ENCODE measurements around the gene EMILIN3.

DNA sequence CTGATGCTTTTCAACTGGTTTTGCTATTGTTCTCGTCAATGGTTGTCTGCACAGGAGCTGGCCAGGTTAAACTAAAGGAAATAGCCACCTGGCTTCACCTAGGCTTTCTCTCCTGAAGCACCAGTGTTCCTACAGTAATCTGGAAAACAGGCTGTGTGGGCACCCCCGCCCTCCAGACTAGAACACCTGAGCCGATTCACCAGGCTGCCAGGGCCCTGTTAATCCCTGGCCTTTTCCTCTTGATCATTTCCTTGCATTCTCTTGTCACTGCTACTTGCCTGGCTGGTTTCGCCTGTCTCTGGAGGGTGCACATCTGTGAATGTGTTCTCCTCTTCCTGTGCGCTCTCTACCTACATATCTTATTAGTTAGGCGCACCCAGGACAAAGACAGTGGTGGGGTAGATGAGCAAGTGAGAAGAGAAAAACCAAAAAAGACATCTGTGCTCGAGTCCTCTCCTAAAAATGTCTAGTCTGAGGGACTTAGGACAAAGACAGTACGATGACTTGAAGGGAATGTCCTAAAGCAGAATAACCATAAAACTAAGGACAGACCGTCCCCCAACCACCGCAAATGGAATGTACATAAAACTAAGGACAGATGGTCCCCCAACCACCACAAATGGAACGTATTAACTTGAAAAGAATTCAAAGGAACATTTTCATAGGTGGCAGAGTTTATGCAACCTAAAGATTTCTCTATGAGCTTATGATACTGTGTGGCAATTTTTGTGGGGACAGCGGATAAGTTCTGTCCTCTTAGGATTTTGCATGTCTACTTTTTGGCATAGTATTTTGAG, 45.9 kb upstream of the EMILIN3 start:
- TF ChIP-seq YY1 (IDR thresholded peaks at IDR 0.05; ENCODE audit: extremely low read depth, insufficient replicate concordance, low read depth, low read length) (no peak), SRF (IDR thresholded peaks at IDR 0.05; ENCODE audit: low read depth) (no peak), EZH2phosphoT487 (IDR thresholded peaks at IDR 0.05; ENCODE audit: borderline replicate concordance) (no peak)
- TF ChIP-seq, protein P1, sequence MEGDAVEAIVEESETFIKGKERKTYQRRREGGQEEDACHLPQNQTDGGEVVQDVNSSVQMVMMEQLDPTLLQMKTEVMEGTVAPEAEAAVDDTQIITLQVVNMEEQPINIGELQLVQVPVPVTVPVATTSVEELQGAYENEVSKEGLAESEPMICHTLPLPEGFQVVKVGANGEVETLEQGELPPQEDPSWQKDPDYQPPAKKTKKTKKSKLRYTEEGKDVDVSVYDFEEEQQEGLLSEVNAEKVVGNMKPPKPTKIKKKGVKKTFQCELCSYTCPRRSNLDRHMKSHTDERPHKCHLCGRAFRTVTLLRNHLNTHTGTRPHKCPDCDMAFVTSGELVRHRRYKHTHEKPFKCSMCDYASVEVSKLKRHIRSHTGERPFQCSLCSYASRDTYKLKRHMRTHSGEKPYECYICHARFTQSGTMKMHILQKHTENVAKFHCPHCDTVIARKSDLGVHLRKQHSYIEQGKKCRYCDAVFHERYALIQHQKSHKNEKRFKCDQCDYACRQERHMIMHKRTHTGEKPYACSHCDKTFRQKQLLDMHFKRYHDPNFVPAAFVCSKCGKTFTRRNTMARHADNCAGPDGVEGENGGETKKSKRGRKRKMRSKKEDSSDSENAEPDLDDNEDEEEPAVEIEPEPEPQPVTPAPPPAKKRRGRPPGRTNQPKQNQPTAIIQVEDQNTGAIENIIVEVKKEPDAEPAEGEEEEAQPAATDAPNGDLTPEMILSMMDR (IDR thresholded peaks at IDR 0.05 in 2 of 3, conservative IDR thresholded peaks at IDR 0.05 in 1 of 3; ENCODE audit: borderline replicate concordance in 1 of 3, insufficient read depth in 1 of 3, low read depth in 2 of 3, low read length in 2 of 3) = no peak
